Choroid plexus epithelial cell (primary cell): Measurements from ENCODE around the gene NDE1.
A peak's percentile ranks its signal among the peaks of the same experiment; 100 is the strongest.

Source experiments
- DNase-seq: peaks from one replicate; pipeline ENCODE4 v3.0.0-alpha.2; 2010; ENCODE audit warnings: low read depth
- H3K4me3 ChIP-seq: 2 replicates; pipeline ENCODE4 v1.5.1; 2011; ENCODE audit warnings: low read depth, mild to moderate bottlenecking, control low read depth, low read length, moderate library complexity
- TF ChIP-seq, protein P1 (sequence below): conservative IDR thresholded peaks from 2 replicates; pipeline ENCODE4 v1.5.1; 2011; ENCODE audit warnings: low read depth, mild to moderate bottlenecking, control low read depth, inconsistent platforms, low read length, moderate library complexity

Gene NDE1, protein sequence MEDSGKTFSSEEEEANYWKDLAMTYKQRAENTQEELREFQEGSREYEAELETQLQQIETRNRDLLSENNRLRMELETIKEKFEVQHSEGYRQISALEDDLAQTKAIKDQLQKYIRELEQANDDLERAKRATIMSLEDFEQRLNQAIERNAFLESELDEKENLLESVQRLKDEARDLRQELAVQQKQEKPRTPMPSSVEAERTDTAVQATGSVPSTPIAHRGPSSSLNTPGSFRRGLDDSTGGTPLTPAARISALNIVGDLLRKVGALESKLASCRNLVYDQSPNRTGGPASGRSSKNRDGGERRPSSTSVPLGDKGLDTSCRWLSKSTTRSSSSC

DNA sequence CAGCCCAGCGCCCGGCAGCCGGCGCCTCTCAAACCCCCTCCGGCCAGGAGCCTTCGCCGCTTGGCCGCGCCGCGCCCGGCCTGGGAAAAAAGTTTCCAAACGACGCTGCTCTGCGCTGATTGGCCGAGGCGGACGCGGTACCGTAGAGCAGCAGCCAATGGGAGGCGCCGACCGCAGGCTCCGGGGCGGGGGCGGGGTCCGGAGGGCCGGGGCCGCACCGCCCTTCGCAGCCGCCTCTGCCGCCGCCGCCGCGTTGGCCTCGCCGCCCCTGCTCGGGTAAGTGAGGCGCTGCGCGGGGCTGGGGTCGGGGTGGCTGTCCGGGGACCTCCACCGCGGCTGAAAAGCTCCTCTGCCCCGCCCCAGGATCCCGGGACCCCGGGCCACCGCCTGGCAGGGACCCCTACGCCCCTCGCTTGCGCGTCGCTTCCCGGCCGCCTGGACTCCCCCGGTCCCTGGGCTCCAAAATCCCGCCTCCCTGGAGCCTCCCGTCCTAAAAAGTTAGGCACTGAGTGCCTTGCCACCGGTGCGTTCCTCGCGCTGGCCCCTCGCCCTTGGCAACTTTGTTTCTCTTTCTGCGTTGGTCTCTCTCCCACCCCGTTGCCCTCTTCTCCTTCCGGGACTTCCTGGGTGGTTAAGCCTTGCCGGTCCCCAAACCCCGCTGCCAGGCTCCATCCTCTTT, at the start of gene NDE1:
NDE1 (plus strand) TSS at position 227 of the 679 bp plus-strand sequence. CDS start 14,534 bp downstream, outside the sequence.
- TF ChIP-seq, protein P1, sequence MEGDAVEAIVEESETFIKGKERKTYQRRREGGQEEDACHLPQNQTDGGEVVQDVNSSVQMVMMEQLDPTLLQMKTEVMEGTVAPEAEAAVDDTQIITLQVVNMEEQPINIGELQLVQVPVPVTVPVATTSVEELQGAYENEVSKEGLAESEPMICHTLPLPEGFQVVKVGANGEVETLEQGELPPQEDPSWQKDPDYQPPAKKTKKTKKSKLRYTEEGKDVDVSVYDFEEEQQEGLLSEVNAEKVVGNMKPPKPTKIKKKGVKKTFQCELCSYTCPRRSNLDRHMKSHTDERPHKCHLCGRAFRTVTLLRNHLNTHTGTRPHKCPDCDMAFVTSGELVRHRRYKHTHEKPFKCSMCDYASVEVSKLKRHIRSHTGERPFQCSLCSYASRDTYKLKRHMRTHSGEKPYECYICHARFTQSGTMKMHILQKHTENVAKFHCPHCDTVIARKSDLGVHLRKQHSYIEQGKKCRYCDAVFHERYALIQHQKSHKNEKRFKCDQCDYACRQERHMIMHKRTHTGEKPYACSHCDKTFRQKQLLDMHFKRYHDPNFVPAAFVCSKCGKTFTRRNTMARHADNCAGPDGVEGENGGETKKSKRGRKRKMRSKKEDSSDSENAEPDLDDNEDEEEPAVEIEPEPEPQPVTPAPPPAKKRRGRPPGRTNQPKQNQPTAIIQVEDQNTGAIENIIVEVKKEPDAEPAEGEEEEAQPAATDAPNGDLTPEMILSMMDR = no peak
- DNase-seq = peak; percentile 88
- peak within 1 kb of the TSS; percentile 88 for H3K4me3 ChIP-seq

DNA sequence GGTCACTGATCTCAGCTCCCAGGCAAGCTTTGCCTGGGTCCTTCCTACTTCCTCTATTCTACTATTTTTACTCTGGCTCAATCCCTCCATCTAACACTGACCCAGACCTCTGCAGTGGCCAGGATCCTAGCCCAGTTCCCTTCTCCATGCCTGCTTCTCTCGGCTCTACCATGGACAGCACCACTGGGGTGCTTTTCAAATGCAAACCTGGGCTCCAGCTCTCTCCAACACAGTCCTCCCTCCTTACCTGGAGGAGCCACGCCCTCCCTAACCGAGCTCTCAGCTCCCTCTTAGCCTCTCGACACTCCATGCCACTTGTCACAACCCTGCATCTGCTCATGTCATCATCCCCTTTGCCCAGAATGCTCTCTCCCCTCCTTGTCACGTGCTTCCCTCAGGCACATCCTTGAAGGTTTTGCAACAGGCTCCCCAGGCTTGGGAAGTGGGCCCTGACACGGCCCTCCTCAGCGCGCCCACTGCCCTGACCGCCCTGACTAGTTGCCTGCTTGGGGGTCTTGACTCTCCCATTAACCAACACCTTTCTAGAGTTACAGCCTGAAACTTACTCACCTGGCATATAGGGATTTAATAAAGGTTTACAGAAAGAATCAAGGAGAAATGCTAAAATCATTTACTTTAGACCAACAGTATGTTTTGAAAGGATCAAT, 48.7 kb upstream of the NDE1 start:
- no peak overlapping the region for H3K4me3 ChIP-seq

DNA sequence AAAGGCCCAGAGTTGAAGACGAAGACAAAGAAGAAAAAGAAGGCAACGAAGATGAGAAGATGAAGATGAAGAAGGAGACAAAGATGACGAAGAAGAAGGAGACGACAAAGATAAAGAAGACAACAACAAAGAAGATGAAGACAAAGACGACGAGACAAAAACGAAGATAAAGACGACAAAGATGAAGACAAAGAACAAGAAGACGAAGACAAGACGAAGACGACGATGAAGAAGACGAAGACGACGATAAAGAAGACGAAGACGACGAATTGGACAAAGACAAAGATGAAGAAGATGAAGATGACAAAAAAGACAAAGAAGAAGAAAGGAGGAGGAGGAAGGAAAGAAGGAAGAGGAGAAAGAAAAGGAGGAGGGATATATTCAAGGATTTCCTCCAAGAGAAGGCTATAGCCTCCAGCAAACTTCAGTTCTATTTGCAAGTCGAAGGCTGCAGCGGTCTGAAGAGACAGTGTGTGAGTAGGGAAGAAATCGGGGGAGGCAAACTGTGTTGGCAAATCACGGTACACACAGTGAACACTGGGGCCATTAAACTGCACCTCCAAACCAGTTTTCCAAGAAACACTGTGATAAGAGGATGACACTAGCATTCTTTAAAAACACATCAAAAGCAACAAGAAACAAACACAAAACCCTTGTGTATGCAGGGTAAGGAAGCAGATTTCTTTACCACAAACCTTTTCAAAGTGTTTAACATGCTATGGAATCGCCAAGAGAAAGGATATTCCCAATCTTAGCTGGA, 47.6 kb upstream of the NDE1 start:
- H3K4me3 ChIP-seq = no peak overlapping the region
- DNase-seq = no peak
- TF ChIP-seq, protein P1 = no peak

More for the DNA sequence above, 48.7 kb upstream of the NDE1 start:
- TF ChIP-seq, protein P1 = no peak
- no peak for DNase-seq

DNA sequence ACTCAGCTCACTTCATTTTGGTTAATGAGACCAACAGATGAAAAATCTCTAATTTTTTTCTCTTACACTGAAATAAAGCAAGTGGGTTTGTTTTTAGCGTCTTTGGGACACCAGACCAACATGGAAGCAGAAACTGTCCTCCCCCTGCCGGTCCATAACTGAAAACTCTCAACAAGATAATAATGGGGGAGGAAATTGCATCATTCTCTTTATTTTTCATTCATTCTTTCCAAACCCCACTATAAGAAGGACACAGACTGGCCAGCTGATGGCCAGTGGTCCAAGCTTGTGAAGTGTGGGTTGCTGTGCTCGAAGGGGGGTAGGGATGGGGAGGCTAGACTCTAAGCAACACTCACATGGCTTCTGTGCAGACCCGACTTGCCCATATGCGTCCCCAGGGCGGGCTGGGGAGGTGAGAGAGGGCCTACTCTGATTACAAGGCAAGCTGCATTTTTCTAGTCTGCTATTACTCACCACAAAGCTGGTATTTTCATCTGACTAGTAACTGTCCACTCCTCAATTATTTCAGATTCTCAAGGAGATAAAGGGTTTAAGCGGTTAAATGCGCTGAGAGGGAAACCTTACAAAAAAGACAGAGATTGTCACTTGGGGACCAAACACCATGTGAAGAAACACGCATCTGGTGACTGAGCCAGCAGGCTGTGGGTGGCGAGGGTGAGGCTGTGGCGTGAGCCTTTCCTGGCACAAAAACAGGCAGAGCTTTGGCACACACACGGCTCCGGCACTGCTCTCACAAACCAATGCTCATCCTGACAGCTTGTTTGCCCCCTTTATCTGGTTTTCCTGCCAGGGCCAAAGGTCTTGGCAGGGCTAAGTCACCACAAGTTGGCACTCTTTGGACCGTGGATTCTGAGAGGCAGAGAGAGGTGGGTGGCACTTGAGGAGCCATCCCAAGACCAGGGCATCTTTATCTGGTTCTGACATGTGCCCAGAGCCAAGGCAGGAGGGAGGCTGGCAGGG, 45.3 kb upstream of the NDE1 start:
- TF ChIP-seq, protein P1 = no peak
- no peak for DNase-seq
- H3K4me3 ChIP-seq = no peak overlapping the region

DNA sequence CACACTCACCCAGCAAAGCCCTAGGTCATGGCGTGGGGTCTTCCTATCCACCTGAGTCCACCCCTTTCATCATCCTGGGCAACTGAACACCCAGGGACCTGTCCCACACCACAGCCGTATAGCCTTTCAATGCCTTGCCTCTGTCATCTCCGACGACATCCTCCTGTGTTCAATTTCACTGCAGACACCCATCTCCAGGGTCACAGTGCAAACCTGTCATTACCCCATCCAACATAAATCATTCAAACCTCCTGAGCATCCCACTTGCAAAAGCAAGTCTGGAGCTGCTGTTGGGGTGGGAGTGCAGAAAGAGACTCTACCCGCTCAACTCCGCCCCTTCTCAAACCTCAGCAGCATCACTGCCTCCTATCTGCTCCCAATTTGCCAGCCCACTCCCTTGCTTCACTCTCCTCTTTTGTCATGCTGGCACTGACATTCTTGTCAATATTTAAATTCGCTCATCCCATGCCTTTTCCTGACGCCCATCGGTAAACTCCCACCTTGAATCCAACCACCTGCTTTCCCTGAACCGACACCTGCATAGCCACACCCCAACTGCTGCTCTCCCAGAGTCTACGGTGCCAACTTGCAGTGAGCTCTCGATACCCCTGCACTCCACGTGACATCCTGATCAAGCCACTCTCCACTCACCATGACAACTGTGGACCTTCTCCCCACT, 44.1 kb upstream of the NDE1 start:
- no peak for DNase-seq
- no peak overlapping the region for H3K4me3 ChIP-seq
- TF ChIP-seq, protein P1 = no peak
